Ishikawa (cell line): ENCODE results near the gene MEP1B.

Experiments used
- CEBPB ChIP-seq: IDR thresholded peaks from 2 replicates; pipeline ENCODE4 v1.6.1; 2012
- CREB1 ChIP-seq: IDR thresholded peaks from 2 replicates; pipeline ENCODE4 v1.6.1; 2012; ENCODE audit warnings: low read depth
- EGR1 ChIP-seq: IDR thresholded peaks from 2 replicates; pipeline ENCODE4 v1.6.1; 2012
- EP300 ChIP-seq: IDR thresholded peaks from 2 replicates; pipeline ENCODE4 v1.6.1; 2012; ENCODE audit warnings: borderline replicate concordance
- FOXM1 ChIP-seq: IDR thresholded peaks from 2 replicates; pipeline ENCODE4 v1.6.1; 2012; ENCODE audit warnings: low read depth, borderline replicate concordance
- NFIC ChIP-seq: IDR thresholded peaks from 2 replicates; pipeline ENCODE4 v1.6.1; 2012
- RAD21 ChIP-seq: IDR thresholded peaks from 2 replicates; pipeline ENCODE4 v1.6.1; 2012; ENCODE audit warnings: low read depth
- TAF1 ChIP-seq: IDR thresholded peaks from 2 replicates; pipeline ENCODE4 v1.6.1; 2012; ENCODE audit warnings: low read depth, mild to moderate bottlenecking
- TCF12 ChIP-seq: IDR thresholded peaks from 2 replicates; pipeline ENCODE4 v1.6.1; 2012; ENCODE audit warnings: low read depth
- TEAD4 ChIP-seq: IDR thresholded peaks from 2 replicates; pipeline ENCODE4 v1.6.1; 2012
- YY1 ChIP-seq: IDR thresholded peaks from 2 replicates; pipeline ENCODE4 v1.6.1; 2012; ENCODE audit warnings: low read depth
- ZBTB7A ChIP-seq: IDR thresholded peaks from 2 replicates; pipeline ENCODE4 v1.6.1; 2012; ENCODE audit warnings: low read depth
- TF ChIP-seq, protein P1 (sequence below): IDR thresholded peaks from 2 replicates; pipeline ENCODE4 v1.6.1; 2012
- TF ChIP-seq, protein P2 (sequence below): IDR thresholded peaks from 2 replicates; pipeline ENCODE4 v1.6.1; 2012; ENCODE audit warnings: low read depth, mild to moderate bottlenecking
- TF ChIP-seq, protein P3 (sequence below): IDR thresholded peaks from 2 replicates; pipeline ENCODE4 v1.6.1; 2012

Gene MEP1B

DNA sequence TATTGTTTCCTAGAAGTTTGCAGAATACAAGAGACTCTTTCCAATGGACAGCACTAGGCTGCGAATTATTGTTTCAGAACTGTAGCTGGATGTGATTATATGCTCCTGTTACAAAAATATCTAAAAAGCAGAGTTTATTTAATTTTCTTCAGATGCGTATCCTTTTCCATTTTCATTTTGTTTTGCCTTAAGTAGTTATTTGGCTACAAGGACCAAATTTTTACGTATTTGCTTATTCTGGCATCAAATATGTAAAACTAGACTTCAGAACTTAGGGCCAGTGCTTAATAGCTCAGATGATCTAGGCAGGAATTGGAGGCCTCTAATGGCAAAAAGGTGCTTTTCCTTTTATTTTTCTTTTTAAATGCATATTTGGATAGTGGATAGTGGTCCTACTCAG lies 18.7 kb downstream of the MEP1B start:
- TF ChIP-seq, protein P1, sequence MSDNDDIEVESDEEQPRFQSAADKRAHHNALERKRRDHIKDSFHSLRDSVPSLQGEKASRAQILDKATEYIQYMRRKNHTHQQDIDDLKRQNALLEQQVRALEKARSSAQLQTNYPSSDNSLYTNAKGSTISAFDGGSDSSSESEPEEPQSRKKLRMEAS: no peak
- TF ChIP-seq EGR1: no peak
- TF ChIP-seq TAF1: no peak
- no peak for TF ChIP-seq CEBPB
- no peak for TF ChIP-seq TEAD4
- TF ChIP-seq NFIC: no peak
- TF ChIP-seq YY1: no peak
- no peak for TF ChIP-seq CREB1
- TF ChIP-seq EP300: no peak
- TF ChIP-seq, protein P2, sequence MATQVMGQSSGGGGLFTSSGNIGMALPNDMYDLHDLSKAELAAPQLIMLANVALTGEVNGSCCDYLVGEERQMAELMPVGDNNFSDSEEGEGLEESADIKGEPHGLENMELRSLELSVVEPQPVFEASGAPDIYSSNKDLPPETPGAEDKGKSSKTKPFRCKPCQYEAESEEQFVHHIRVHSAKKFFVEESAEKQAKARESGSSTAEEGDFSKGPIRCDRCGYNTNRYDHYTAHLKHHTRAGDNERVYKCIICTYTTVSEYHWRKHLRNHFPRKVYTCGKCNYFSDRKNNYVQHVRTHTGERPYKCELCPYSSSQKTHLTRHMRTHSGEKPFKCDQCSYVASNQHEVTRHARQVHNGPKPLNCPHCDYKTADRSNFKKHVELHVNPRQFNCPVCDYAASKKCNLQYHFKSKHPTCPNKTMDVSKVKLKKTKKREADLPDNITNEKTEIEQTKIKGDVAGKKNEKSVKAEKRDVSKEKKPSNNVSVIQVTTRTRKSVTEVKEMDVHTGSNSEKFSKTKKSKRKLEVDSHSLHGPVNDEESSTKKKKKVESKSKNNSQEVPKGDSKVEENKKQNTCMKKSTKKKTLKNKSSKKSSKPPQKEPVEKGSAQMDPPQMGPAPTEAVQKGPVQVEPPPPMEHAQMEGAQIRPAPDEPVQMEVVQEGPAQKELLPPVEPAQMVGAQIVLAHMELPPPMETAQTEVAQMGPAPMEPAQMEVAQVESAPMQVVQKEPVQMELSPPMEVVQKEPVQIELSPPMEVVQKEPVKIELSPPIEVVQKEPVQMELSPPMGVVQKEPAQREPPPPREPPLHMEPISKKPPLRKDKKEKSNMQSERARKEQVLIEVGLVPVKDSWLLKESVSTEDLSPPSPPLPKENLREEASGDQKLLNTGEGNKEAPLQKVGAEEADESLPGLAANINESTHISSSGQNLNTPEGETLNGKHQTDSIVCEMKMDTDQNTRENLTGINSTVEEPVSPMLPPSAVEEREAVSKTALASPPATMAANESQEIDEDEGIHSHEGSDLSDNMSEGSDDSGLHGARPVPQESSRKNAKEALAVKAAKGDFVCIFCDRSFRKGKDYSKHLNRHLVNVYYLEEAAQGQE: no peak
- no peak for TF ChIP-seq ZBTB7A
- TF ChIP-seq, protein P3, sequence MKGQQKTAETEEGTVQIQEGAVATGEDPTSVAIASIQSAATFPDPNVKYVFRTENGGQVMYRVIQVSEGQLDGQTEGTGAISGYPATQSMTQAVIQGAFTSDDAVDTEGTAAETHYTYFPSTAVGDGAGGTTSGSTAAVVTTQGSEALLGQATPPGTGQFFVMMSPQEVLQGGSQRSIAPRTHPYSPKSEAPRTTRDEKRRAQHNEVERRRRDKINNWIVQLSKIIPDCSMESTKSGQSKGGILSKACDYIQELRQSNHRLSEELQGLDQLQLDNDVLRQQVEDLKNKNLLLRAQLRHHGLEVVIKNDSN: no peak
- TF ChIP-seq FOXM1: no peak
- no peak for TF ChIP-seq TCF12
- TF ChIP-seq RAD21: no peak

DNA sequence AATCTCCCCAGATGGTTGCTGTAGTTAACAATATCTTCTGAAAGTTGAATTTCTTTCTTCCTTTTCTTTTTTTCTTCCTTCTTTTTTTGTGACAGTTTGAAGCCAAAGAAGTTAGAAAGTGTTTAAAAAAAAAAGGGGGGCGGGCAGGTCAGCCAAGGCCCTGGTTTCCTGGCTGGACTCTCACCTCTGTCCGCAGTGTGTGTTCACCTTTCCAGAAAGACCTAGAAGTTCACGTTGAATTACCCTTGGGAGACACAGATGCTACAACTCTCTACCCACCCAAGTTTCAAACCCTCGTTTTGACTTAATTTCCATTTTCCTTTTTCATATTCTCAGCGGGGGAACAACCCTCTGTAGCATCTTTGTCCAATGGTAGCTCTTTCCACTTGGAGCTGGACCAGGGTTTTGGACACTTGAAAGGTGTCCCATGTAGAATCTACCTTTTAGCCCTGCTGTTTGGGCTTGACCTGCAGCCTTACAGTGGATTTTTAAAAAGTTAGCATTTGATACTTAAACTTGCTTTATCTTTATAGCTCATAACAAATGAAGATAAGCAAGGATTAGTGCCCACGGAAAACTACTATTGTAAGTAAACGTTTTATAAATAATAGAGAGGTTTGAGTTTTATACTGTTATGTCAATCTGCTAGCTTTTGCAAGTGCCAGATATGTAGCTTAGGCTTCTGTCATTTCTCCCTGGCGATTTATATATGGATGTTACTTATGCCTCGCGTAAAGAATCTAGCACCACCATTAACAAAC lies 20.0 kb downstream of the MEP1B start:
- TF ChIP-seq TCF12 (no peak), TAF1 (no peak), TEAD4 (no peak)

DNA sequence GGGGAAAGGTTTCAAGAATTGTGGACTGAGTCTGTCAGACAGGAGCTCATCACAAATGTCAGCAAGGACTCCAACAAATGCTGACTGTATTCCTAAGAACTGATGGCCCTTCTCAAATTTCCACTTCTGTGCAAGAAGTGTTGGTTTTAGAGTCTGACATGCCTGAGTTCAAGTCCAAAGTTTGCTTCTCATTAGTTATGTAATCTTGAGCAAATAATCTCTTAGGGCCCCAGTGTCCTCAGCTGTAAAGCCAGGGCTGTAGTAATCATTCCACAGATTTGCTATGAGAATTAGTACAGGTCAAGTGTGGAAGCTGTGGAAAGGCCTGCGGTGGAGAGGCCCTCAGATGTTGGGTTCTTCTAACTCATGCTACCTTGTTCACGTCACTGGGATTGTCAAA lies 23.9 kb downstream of the MEP1B start:
- TF ChIP-seq CREB1 (no peak), NFIC (no peak), CEBPB (no peak), EGR1 (no peak), TCF12 (no peak), ZBTB7A (no peak), YY1 (no peak)
- TF ChIP-seq, protein P3: no peak
- TF ChIP-seq, protein P2: no peak
- TF ChIP-seq, protein P1: no peak

DNA sequence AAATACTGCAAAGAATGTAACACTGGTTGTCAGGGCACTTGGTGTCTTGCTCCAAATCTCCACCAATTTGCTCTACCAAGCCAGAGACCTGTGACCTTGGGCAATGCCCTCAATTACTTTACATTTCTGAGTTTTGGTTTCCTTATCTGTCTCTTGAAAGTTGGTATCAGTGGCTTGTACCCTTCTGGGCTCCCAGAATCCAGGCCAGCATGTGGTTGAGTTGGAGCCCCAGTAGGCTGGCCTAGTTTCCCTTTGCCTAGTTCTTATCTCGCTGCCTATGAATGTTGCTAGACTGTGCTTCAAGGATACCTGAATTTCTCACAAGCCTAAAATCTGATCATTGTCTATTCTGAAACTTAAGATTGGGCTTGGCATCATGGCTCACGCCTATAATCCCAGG lies 26.6 kb downstream of the MEP1B start:
- no peak for TF ChIP-seq CEBPB
- no peak for TF ChIP-seq ZBTB7A
- no peak for TF ChIP-seq TAF1
- TF ChIP-seq YY1: no peak
- TF ChIP-seq, protein P2: no peak
- no peak for TF ChIP-seq FOXM1
- TF ChIP-seq NFIC: no peak
- TF ChIP-seq, protein P3: no peak
- no peak for TF ChIP-seq CREB1
- TF ChIP-seq, protein P1: no peak
- TF ChIP-seq TEAD4: no peak
- no peak for TF ChIP-seq TCF12
- TF ChIP-seq EGR1: no peak
